Measurements from ENCODE around the gene TWIST1. TPM values are rescaled to one million over a fixed set of nuclear protein-coding genes. Genes with fewer than 3 reads are reported as not detected.

The TWIST1 gene
- polyA plus RNA-seq, 4 donors, result 5.9 to 12.3 (median 7.2) TPM

- no peak for DNase-seq (ENCODE audit: low read depth in 4 of 4, low spot score in 2 of 4)
These were observed 20.0 kb downstream of the TWIST1 start for GRCh38 chr7:19097165-19098055.

GRCh38 chr7:19095353-19095860, 22.0 kb downstream of the TWIST1 start:
- no peak for DNase-seq (ENCODE audit: low read depth in 4 of 4, low spot score in 2 of 4)

GRCh38 chr7:19094598-19095352, 22.7 kb downstream of the TWIST1 start:
- DNase-seq (ENCODE audit: low read depth in 4 of 4, low spot score in 2 of 4), result no peak

- no peak for DNase-seq (ENCODE audit: low read depth in 4 of 4, low spot score in 2 of 4)
These were observed 23.3 kb downstream of the TWIST1 start for GRCh38 chr7:19094138-19094537.

GRCh38 chr7:19091550-19092200, 25.8 kb downstream of the TWIST1 start:
- no peak for DNase-seq (ENCODE audit: low read depth in 4 of 4, low spot score in 2 of 4)

GRCh38 chr7:19090526-19090925, 26.9 kb downstream of the TWIST1 start:
- DNase-seq (ENCODE audit: low read depth in 4 of 4, low spot score in 2 of 4), result no peak

- DNase-seq (ENCODE audit: low read depth in 4 of 4, low spot score in 2 of 4), result no peak
These were observed 27.6 kb downstream of the TWIST1 start for GRCh38 chr7:19089797-19090196.

GRCh38 chr7:19089378-19089777, 28.1 kb downstream of the TWIST1 start:
- DNase-seq (ENCODE audit: low read depth in 4 of 4, low spot score in 2 of 4), result no peak

- no peak for DNase-seq (ENCODE audit: low read depth in 4 of 4, low spot score in 2 of 4)
These were observed 37.3 kb downstream of the TWIST1 start for GRCh38 chr7:19080093-19080492.

- no peak for DNase-seq (ENCODE audit: low read depth in 4 of 4, low spot score in 2 of 4)
These were observed 38.4 kb downstream of the TWIST1 start for GRCh38 chr7:19079066-19079465.

- DNase-seq (ENCODE audit: low read depth in 4 of 4, low spot score in 2 of 4), result no peak
These were observed 47.6 kb downstream of the TWIST1 start for GRCh38 chr7:19069842-19070241.

- no peak for DNase-seq (ENCODE audit: low read depth in 4 of 4, low spot score in 2 of 4)
These were observed 51.3 kb downstream of the TWIST1 start for GRCh38 chr7:19066170-19066569.

Other genes starting within 250 kb of the TWIST1 start
- gene FERD3L, start 27.8 kb upstream of the TWIST1 start, polyA plus RNA-seq (ENCODE audit: insufficient read length in 4 of 4), result not detected